ENCODE measurements around the gene TRAFD1.

TRAFD1 gene

DNA sequence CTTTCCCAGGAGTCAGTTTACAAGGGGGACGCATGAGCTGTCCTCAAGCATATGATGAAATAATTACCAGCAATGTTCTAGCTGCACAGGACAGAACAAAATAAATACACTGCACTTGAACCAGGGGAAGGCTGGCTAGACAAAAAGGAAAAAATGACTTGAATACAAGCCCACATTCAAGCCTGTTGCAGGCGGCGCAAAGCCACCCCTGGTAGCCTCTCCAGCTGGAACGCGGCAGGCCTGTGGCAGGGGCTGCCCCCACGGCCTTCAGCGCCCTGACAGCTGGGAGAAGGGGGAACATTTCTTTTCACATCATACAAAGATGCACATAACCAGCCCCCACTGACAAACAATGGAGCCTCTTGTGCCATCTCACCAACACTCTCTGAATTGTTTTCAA lies 57.1 kb downstream of the TRAFD1 start:
- TF ChIP-seq, protein P1, sequence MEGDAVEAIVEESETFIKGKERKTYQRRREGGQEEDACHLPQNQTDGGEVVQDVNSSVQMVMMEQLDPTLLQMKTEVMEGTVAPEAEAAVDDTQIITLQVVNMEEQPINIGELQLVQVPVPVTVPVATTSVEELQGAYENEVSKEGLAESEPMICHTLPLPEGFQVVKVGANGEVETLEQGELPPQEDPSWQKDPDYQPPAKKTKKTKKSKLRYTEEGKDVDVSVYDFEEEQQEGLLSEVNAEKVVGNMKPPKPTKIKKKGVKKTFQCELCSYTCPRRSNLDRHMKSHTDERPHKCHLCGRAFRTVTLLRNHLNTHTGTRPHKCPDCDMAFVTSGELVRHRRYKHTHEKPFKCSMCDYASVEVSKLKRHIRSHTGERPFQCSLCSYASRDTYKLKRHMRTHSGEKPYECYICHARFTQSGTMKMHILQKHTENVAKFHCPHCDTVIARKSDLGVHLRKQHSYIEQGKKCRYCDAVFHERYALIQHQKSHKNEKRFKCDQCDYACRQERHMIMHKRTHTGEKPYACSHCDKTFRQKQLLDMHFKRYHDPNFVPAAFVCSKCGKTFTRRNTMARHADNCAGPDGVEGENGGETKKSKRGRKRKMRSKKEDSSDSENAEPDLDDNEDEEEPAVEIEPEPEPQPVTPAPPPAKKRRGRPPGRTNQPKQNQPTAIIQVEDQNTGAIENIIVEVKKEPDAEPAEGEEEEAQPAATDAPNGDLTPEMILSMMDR (IDR thresholded peaks at IDR 0.05; ENCODE audit: poor library complexity, severe bottlenecking): no peak
- ATAC-seq (ENCODE audit: low read depth): no peak
- H3K4me3 ChIP-seq (ENCODE audit: severe bottlenecking): no peak overlapping the region
- H3K27me3 ChIP-seq (ENCODE audit: insufficient read depth, poor library complexity, severe bottlenecking): no peaks in the 10 kb centered on the region
- no peak for DNase-seq (ENCODE audit: low spot score)
- peaks cover 21% of the 10 kb centered on the region; the same call in 1 of the 2 replicates for H3K36me3 ChIP-seq (ENCODE audit: low read depth)
- H3K9me3 ChIP-seq (ENCODE audit: severe bottlenecking): no peaks in the 10 kb centered on the region
- H3K4me1 ChIP-seq (ENCODE audit: insufficient read depth, poor library complexity, severe bottlenecking): no peaks in the 10 kb centered on the region
- no peak overlapping the region for H3K27ac ChIP-seq (ENCODE audit: poor library complexity, severe bottlenecking)

DNA sequence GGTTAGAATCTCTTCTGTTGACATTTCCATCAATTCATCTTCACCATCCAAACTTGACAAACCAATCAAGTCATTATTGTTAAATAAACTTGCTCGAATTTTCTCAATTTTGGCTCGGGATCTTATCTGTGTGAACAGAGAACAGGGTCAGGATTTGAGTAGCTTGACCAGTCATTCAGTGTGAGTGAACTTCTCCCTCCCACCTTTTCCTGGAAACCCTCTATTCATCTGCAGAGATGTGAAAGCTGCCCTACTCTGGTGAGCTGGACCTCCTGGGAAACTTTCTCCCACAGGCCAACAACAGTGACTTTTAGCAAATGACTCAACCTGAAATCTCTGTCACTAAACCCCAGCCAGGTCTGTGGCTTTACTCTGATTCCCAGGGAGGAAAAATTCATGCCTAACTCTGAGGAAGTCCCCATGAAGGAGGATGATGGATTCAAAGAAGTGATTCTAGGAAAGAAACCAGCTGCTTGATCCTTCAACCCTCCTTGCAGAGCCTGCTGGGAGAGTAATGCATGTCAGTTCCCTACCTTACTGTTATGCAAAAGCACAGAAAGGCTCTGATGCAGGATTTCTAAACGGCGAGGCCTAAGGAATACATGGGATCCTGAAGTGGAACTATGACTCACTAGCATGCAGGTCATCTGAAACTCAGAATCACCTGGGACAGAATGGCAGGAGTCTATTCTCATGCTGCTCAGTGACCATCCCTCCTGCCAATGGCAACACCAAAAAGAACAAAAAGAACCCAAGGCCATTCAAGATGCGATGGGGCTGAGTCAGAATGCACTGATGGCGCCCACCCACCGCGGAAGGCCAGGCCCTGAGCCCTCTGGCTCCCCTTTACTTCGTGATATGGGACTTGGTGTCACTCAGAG lies 58.0 kb downstream of the TRAFD1 start:
- no peak overlapping the region for H3K4me3 ChIP-seq (ENCODE audit: severe bottlenecking)
- DNase-seq (ENCODE audit: low spot score): no peak
- no peak overlapping the region for H3K27ac ChIP-seq (ENCODE audit: poor library complexity, severe bottlenecking)
- no peaks in the 10 kb centered on the region for H3K27me3 ChIP-seq (ENCODE audit: insufficient read depth, poor library complexity, severe bottlenecking)
- TF ChIP-seq, protein P1 (IDR thresholded peaks at IDR 0.05; ENCODE audit: poor library complexity, severe bottlenecking): no peak
- no peaks in the 10 kb centered on the region for H3K9me3 ChIP-seq (ENCODE audit: severe bottlenecking)
- no peak for ATAC-seq (ENCODE audit: low read depth)
- no peaks in the 10 kb centered on the region for H3K4me1 ChIP-seq (ENCODE audit: insufficient read depth, poor library complexity, severe bottlenecking)
- peaks cover 16% of the 10 kb centered on the region; the same call in 1 of the 2 replicates for H3K36me3 ChIP-seq (ENCODE audit: low read depth)

DNA sequence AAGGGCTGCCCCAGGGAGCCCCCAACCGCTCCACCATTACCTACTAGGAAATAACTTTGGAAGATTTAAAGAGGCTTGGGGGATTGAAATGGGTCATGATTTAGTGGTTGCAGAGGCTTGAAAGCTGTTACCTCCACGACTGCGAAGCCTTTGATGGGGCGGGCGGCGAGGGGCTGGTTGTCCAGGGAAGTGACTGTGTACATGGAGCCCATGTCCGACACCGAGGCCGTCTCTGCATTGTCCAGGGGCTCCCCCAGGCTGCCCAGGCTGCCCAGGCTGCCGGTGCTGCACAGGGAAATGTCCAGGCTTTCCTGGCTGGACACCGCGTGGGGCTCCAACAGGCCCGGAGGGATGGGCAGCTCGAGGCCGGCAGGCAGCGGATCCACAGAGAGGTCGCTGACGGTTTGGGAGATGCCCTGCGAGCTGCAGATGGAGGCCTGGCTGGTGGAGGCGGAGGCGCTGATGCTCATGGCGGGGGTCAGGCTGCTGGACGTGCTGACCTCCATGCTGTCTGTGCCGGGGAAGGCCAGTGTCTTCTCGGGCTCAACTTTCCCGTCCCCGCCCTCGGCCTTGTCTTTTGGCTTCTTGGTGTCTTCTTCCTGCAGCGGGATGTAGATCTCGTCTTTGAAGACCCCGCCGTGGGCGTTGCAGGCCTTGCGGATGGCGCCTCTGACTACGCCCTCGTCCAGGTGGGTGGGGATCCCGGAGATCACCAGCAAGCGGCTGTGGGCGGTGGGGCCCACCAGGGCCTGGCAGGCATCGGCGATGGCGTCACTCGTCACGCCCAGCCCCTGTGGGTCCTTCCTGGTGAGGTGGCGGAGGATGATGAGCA lies 58.9 kb downstream of the TRAFD1 start:
- Histone ChIP-seq H3K4me3 (ENCODE audit: severe bottlenecking) (no peak overlapping the region), H3K9me3 (ENCODE audit: severe bottlenecking) (no peaks in the 10 kb centered on the region), H3K27me3 (ENCODE audit: insufficient read depth, poor library complexity, severe bottlenecking) (no peaks in the 10 kb centered on the region), H3K27ac (ENCODE audit: poor library complexity, severe bottlenecking) (no peak overlapping the region), H3K4me1 (ENCODE audit: insufficient read depth, poor library complexity, severe bottlenecking) (no peaks in the 10 kb centered on the region), H3K36me3 (ENCODE audit: low read depth) (0 out of 2 replicates have a peak, but pooled peaks cover 12% of the 10 kb centered on the region)
- TF ChIP-seq, protein P1 (IDR thresholded peaks at IDR 0.05; ENCODE audit: poor library complexity, severe bottlenecking): no peak
- ATAC-seq (ENCODE audit: low read depth) (no peak), DNase-seq (ENCODE audit: low spot score) (no peak)

DNA sequence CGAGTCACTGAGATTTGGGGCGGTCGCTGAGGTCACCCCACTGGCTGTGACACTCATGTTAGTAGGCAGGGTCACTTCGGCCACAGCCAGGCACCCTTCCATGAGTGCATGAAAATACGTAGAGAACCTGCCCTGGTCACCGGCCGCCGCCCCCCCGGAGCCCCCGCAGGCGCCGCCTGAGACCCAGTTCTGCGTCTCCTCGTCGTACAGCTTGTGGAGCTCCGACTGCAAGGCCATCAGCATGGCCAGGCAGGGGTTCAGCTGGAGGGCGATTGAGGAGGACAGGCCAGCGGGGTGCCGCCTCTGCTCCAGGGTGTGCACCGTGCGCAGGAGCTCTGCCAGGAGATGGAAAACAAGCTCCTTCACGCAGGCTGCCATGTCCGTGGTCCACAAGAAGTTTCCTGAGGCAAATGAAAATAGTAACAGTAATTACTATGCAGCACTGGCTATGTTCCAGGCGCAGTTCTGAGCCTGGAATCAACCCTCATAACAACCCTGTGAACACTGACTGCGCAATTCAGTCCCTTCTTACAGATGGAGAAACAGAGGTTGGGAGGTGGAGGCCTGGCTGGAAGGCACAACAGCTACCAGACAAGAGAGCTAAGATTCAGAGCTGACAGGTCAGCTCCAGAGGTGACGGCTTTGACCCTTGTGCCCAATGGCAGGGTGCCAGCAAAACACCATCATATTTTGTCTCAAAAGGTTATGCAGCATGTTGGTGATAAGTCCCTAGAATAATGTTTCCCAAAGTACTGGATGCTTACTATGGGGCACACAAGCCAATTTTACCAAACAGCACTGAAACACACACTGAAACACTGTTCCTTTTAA lies 59.9 kb downstream of the TRAFD1 start:
- Histone ChIP-seq H3K27ac (ENCODE audit: poor library complexity, severe bottlenecking) (no peak overlapping the region), H3K4me3 (ENCODE audit: severe bottlenecking) (no peak overlapping the region), H3K36me3 (ENCODE audit: low read depth) (peaks cover 17% of the 10 kb centered on the region), H3K27me3 (ENCODE audit: insufficient read depth, poor library complexity, severe bottlenecking) (no peaks in the 10 kb centered on the region), H3K9me3 (ENCODE audit: severe bottlenecking) (no peaks in the 10 kb centered on the region), H3K4me1 (ENCODE audit: insufficient read depth, poor library complexity, severe bottlenecking) (peaks cover 2% of the 10 kb centered on the region)
- ATAC-seq (ENCODE audit: low read depth) (no peak), DNase-seq (ENCODE audit: low spot score) (no peak)
- TF ChIP-seq, protein P1 (IDR thresholded peaks at IDR 0.05; ENCODE audit: poor library complexity, severe bottlenecking): no peak
